ENCODE measurements around the gene HTR4.

DNA sequence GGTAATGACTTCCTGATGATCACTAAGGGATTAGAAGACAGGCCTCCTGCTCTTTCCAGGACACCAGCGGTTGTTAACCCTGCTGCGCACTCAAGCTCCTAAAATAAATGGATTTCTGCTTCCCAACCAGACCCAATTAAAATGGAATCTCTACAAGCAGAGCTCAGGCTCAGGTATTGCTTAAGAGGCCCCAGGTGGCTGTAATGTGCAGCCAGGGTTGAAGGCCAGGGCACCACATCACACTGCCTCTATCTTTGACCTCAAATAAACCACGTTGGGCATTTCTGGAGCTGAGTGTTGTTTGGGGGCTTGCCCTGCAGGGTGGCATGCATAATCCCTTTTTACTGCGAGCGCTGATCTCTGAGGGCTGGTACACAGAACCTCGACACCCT, 162.5 kb downstream of the HTR4 start:
- no peak for TF ChIP-seq FOXM1 (IDR thresholded peaks at IDR 0.05; ENCODE audit: borderline replicate concordance)
- TF ChIP-seq SUZ12 (IDR thresholded peaks at IDR 0.05) = no peak
- no peak for TF ChIP-seq PKNOX1 (IDR thresholded peaks at IDR 0.05)
- no peak for TF ChIP-seq SP1 (IDR thresholded peaks at IDR 0.05)
- TF ChIP-seq ELF4 (IDR thresholded peaks at IDR 0.05) = no peak

Data from HEK293T (cell line).